Measurements from ENCODE around the gene AP1B1.

The AP1B1 gene

GRCh38 chr22:29291215-29291614 is 97.2 kb downstream of the AP1B1 start:
- no peak for DNase-seq

GRCh38 chr22:29290061-29290460 is 98.3 kb downstream of the AP1B1 start:
- no peak for DNase-seq

- DNase-seq: no peak
Measured at GRCh38 chr22:29288837-29289236, 99.5 kb downstream of the AP1B1 start.

GRCh38 chr22:29284196-29284595 is 104.2 kb downstream of the AP1B1 start:
- no peak for DNase-seq

GRCh38 chr22:29277927-29278326 is 110.4 kb downstream of the AP1B1 start:
- DNase-seq: no peak

All from CD4-positive, alpha-beta T cell treated with Interleukin-10 for 1 hour (primary cell).